Stimulated activated CD8-positive, alpha-beta memory T cell treated with anti-CD3 and anti-CD28 coated beads, Interleukin-4, amount 100 ng/mL, for 48 hours (primary cell): ENCODE data around the gene BBIP1.
A peak's percentile ranks its signal among the peaks of the same experiment; 100 is the strongest.
"Not testable (repeated sequence)": the region's sequence is repeated elsewhere in the genome, so short reads cannot be mapped to it uniquely, and the experiment has no call there.

Source experiments
- DNase-seq: peaks from one replicate; pipeline ENCODE4 v3.0.0-alpha.2; 2020

BBIP1 gene

DNA sequence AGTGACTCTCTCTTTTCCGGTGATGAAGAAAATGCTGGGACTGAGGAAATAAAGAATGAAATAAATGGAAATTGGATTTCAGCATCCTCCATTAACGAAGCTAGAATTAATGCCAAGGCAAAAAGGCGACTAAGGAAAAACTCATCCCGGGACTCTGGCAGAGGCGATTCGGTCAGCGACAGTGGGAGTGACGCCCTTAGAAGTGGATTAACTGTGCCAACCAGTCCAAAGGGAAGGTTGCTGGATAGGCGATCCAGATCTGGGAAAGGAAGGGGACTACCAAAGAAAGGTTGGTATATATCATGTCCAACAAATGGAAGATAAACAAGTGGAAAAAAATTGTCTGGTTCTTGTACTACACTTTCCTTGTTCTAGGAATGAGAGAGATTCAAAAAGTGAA is 37.7 kb downstream of the BBIP1 start:
- no peak for DNase-seq

DNA sequence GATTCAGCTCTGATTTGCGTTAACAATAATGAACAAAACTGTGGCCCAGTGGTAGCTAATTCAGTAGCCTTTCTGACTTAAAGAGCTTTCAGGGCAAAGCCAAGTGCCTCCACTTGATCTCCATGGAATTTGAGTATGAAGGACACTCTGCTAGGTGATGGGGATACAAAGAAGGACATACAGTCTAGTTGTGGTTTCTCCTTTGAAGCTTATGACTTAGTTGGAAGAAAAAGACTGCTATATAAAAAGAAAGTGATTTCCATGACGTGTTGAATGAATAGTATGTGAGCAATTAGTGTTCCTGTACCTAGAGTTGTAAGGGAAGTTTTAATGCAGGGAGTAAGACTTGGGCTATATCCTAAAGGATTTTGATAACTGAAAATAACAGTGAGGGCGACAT is 39.0 kb downstream of the BBIP1 start:
- no peak for DNase-seq

DNA sequence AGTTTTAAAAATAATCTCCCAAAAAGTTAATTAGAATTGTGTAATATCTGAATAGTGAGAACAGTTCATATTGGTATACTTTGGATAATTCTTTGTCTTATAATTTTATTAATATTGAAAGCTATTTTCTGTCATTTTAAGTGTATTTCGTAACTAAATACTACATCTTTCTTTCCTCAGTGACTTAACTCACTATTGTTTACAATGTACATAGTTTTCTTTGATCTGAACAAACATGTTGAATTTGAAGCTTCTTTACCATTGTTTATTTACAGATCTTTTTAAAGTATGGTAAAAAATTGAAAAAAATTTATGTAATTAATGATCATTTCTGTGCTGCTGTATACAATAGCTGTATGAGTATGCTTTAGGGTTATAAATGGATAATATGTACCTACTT is 42.2 kb downstream of the BBIP1 start:
- DNase-seq, result no peak

DNA sequence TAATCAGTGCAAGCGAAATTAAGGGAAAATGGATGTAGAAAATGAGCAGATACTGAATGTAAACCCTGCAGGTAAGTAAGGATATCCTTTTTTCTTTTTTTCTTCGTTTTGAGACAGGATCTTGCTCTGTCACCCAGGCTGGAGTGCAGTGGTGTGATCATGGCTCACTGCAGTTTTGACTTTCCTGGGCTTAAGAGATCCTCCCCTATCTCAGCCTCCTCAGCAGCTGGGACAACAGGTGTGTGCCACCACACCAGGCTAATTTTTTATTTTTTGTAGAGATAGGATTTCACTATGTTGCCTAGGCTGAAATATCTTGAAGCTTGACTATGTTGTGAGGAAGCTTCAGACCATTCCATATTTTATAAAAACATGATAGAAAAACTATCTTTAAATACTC is 43.0 kb downstream of the BBIP1 start:
- no peak for DNase-seq

DNA sequence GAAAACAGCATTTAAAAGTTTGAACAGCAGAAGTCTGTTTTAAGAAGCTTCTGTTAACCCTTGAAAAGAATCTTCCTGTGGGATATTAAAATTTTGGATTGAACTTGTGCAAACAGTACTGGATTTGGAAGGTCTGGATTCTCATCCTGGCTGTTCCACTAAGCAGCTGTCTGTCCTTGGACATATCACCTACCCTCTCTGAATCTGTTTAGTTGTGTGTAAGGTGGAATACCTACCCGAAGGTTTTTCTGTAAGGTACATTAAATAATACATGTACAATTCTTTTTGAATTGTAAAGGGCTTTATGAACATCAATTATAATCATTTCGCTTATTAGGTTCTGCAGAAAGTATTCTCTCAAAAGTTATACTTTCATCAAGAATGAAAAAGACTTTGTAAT is 45.0 kb downstream of the BBIP1 start:
- no peak for DNase-seq

DNA sequence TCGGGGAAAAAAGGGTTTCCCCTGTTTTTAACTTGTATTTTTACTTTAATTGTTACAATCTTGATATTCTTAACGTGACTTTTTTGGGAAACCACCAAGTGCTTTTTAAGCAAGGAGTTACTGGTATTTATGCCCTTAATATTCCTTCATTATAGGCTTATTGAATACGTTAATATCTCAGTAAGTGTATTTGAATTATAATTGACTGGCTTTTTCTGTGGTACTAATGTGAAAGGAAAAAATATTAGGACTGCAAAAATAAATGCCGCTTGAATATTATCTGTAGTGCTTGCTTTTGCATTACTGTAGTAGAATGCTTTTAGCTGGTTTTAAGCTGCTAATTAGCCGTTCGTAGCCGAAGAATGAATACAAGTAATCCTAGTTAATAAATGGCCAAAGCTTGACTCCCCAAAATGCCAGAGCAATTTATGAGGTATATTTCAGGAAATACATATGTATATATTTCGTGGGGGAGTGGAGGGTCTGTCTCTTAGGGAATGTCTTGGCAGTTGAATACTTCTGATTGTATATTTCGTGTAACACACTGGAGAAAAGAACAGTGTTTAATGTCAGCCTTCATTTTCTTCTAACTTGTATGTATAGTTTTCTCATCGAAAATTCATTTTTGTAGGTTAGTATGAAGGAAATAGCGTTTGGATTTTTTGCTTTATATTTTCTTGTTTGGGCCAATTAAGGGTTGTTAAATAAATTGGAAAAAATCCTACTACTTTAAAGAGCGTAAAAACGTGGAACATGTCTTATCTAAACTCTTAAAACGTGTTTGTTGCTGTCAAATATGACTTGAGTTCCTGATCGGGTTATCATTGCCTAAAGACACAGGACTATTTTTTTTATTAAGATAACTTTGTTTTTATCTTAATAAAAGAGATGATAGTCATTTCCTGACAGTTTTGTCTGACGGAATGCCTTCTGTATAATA is 45.7 kb downstream of the BBIP1 start:
- no peak for DNase-seq

DNA sequence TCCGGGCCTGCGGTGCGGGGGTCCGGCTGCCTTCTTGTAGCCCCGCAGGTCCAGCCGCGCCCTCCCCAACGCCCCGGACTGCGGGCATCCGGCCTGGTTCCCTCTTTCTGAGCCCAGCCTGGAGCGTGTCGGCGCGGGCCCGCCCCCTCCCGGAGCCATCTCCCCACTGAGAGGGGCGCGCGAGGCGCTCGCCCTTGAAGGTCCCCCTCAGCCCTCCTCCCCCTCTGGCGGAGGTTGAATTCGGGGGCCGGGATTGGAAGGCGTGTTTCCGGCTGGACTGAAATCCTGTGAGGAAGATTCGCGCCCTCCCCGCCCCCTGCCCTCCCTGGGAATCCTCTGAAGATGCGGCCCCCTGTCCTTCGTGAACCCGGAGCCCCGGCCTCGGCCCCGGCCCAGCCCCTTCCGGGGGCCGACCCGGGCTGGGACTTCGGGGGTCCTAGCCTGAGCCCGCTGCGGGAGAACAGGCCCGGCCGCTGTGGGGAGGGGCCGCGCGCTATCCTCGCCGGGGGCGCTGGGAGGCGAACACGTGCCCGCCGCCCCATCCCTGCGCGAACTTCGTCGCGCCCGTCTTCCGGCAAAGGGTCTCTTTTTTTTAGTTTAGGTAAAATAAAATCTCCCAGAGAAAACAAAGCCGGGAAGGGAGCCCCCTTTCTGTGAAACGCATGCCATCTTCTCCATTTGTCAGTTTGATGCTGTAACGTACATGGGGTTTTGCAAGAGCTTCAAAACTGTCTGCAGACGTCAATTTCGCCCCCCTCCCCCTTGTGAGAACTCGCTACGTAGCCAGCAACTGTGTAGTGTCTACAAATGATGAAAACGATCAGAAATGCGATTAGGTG is 46.6 kb downstream of the BBIP1 start:
- DNase-seq, result peak; percentile 79

DNA sequence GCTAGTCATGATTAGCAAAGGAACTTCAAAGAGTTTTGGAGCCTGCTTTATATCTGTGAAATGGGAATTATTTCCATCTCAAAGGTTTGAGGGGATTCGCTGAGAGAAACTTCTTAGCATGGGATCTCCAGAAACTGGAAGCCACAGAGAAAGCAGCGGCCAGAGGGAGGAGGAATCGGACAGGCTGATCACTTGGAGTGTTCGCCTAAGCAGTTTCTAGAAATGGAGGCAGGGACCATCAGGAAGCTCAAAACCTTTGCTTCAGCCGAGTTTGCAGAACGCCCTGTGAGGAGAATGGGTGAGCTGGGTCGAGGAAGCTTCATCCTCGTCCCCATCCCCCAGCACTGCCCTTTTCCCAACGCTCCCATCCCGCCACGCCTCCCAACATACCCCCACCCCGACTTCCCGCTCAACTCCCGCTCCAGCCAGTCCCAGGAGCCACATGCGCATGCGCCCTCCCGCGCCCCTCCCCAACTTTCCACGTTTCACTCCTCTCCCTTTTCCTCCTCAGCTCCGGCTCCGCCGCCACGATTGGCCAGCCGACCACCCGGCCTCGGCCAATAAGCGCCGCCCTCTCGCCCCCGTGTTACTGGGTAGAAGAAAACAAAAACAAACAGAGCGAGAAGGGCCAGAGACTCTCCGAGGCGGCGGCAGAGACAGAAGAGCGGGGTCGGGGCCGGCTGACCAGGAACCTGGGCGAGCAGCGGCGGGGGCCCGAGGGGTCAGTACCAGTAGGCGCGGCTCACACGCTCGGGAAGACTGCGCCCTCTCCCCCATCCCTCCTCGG is 47.5 kb downstream of the BBIP1 start, which contains the start of gene PDCD4:
Gene PDCD4 (plus strand): TSS at position 631 of the 787 bp plus-strand sequence. CDS start 4,100 bp downstream, outside the sequence.
- DNase-seq, result peak; percentile 98

DNA sequence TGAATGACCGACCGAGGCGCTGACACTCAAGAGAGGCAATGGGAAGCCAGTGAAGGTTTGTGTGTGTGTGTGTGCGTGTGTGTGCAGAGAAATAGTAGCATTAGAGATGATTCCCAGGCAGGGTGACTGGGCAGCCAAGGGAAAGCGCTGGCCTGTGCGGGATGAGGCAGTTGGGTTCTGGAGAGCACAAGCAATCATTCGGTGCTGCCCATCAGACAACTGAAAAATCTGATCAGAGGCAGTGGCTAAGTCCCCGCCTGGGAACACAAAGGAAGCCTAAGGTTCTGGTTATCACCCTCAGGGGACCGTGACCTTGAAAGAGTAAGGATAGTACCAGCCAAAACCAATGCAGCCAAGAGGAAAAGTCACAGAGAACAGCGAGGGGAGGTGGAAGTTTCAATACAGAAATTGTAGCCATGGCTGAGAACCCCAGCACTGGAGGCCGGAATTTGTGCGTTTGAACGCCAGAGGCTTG is 48.1 kb downstream of the BBIP1 start:
- DNase-seq, result no peak

DNA sequence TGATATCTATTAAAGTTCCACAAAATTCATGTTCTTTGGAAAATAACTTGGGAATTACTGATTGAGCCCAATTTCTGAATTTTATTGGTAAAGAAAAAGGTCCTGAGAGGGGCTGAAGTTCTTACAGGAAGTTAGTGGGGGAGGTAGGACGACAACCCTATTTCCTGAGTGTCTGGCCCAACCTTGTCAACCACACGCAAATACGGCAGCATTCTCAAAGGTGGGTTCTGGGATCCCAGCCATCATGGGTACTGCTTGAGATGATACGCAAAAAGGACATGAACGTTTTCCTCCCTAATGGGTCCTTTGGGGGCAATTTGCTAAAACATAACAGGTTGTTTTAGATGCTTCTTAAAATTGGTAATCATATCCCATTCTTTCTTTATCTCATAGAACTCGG is 50.0 kb downstream of the BBIP1 start:
- no peak for DNase-seq

DNA sequence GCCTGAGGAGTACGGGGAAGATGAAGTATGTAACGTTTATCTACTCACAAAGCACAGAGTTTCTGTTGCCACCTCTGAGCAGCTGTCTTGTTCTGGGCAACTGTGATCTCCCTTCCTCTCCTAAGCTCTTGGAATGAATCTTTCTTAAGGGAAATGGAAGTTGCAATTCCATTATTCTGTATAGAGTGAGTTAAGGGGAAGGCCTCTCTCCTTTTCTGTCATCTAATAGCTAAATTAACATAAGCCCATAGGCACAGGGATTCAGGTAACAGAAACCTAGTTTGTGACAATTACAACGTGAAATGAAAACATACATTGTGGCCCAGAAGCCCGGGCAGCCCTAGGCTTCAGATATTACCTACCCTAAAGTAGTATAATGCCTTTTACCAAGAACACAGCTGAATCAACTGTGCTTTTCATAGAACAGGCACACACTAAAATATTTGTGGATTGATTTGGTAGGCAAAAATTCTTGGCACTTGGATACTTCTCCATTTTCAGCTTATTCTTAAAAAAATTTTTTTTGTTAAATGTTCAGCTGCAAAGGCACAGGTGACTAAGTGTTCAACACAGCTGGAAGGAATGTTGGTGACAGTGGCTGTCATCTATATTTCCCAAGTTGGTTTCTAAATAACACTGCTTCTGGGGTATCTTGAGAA is 51.0 kb downstream of the BBIP1 start:
- DNase-seq, result no peak

DNA sequence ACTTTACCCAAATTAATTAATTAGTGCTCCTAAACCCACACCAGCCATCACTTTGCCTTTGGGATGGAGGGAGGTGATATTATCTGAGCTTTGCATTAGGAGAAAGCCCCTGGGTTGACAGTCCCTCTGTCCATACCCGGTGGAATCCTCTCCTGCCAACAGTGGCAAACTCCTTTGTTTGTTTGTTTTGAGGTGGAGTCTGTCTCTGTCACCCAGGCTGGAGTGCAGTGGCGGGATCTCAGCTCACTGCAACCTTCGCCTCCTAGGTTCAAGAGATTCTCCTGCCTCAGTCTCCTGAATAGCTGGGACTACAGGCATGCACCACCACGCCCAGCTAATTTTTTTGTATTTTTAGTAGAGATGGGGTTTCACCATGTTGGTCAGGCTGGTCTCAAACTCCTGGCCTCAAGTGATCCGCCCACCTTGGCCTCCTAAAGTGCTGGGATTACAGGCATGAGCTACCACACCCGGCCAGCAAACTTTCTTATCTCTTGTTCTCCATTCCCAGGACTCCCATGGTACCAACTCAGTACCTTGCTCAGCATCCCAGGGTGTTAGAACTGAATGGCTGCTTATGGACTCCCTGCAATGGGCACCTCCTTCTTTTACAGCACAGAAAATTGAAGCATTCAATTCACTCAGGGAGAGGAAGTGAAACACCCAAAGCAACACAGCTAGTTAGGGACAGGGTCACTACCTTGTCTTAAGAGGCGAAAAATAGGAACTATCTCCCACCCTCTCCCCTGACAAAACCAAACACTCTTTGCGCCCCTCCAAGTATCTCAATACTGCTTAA is 51.8 kb downstream of the BBIP1 start:
- not testable (repeated sequence) for DNase-seq

DNA sequence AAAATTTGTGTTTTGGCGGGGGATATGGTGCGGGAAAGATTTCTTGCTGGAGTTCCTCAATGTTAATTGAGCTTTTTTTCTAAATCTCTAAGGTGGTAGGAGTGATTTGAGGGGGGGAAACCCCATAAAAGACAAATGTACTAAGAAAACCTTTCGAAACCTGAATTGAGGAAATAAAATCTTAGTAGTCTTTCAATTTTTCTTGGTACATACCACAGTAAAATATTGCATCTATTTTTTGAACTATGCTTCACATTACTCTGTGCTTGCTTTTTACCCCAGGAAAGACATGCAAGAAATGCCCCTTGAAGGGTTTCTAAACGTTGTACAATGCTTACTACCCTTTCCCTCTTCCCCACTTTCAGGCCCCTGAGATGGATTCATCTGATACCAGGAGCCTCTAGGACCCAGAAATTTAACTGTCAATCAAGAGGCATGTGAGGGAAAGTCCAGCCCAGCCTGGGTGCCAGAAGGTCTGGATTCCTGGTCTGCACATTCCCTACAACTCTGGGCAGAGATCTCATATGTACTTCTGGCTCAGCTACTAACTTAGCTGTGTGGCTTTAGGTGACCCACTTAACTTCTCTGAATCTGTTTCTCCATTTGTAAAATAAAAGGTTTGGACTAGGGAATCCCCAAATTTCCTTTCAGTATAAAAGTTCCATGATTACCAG is 53.0 kb downstream of the BBIP1 start:
- no peak for DNase-seq

DNA sequence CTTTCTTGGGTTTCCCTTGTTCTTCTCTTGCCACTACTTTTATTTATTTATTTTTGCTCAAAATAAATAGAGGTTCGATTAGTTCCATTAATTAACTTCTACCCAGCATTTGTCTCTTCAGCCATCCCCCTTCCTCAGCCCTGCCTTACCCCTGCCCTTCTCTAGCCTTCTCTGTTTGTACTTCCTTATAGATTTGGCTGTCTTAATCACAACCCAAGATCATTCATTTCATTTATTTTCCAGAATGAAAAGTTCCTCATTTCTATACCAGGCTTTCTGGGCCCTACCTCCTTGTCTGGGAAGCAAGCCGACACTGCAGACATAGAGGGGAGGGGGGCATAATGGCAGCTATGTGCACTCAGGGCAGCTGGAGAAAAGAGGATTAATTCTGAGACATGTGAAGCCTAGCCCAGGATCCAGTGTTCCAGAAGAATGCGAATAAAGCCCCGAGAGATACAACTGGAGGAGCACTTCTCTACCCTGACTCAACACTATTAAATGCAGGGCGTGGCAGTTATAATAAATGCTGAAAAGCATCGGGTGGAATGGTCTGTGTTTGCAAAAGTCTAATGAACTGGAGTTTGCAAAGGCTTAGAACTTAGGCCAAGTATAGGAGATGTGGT is 53.7 kb downstream of the BBIP1 start:
- no peak for DNase-seq

DNA sequence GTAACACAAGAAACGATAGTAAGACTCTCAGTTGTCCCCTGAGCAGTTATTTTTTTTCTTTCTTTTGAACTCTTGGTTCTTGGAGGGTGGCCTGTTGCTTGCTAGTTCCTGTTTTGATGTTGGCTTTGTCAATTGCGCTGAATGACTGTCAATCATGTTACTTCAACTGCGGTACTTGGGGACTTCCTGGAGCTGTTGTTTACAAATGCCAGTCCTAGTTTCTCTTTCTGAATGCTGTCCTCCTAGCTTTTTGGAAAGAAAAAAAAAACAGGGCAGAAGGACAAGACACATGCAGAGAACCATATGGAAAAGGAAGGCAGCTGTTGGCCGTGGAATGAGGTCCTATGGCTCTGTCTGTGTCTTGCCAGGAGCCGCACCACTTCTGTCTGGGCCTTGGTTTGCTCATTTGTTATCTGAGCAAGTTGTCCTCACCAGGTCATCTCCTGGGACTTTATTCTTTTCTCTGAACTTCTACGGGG is 54.3 kb downstream of the BBIP1 start:
- no peak for DNase-seq

DNA sequence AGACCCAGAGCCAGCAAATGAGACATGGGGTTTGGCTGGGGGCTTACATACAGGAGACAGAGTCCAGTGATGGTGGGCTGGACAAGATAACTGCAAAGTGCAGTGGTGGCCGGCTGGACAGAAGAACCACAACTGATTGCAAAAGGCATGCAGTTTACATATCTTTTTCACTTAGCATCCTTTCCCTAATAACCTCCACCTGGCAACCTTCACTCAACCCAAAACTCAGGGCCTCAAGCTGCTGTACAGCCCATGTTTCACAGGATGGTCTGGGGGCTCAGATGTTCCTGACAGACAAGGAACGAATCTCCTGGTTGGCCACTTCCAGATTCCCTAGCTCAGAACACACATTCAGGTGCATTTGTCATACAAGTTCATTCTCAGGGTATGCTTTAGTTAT is 55.0 kb downstream of the BBIP1 start:
- no peak for DNase-seq

DNA sequence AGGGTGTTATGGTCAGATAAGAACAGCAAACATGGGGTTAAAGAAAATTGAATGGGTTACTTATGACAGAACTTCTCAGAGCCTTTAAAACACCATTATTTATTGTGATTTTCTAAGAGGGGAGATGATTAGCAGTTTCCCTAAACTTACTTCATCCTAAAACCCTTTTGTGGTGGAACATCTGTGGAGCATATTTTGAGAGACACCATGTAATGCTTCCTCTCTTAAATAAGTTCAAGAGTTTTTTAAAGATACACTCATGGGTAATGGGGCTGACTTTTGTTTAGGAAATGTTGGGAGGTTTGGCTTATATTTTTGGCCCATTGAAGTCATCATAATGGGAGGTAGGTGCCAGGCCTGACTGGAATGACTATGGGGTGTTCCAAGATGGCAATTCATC is 55.6 kb downstream of the BBIP1 start:
- no peak for DNase-seq

DNA sequence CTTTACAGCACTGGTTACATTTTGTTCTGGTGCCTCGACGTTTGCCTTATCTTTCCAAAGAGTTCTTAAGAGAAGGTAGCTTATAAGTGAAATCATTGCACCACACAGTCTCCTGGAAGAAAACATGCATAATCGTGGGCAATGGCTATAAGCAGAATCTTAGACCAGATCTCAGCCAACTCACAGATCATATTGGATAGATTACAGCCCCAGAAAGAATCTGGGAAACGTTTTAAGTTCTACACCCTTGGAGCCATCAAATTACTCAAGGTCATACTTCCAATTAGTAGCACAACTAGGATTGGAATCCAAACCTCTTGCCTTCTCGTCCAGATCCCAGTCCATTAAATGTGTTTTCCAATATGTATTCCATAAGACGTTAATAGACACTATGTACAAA is 56.0 kb downstream of the BBIP1 start:
- DNase-seq, result no peak

DNA sequence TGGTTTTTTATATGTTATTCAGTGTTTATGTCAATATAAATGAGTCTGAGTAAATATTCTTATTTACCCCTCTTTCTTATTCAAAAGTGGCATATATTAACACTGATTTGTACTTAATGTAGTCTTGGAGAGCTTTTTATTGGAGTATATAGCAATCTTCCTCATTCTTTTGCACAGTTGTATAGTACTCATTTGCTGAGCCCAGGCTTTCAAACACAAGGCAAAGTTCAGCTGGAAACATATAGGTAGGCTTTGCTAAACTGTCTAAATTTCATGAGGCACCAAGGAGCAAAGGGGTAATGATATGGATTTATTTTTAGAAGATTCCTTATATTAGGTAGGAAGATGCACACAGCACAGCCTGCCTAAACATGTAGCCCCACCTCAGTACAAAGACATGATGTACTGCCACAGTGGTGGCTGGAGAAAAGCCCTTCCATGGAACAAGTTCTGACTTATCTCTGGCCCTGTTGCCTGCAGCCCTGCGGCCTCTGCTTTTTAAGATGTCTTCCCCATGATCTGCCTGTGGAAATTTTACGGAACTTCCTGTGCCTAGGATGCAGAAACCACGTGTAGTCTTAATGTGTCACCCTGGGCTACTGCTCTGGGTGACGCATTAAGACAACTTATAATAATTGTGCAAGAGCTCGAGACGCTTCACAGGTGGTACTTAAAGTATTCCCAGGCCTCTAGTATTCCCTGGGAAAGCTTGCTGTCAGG is 56.9 kb downstream of the BBIP1 start:
- DNase-seq, result no peak

DNA sequence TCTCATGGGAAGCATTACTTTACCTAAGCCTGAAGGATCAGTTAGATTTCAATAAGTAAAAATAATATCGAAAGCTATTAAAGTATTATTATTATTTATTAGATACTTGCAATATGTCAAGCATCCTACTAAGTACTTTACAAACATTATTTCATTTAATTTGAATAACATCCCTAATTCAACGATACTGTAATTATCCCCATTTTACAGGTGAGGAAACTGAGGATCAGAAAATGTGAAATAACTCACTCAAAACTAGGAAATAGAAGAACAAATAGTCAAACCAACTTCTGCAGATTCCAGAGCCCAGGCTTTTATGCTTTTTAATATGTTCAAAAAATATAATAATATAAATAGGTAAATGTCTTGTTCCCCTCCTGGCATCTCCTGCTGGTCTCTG is 57.5 kb downstream of the BBIP1 start:
- DNase-seq, result no peak
